IPS-18c (cell line): Measurements from ENCODE around the gene HTR1E.
"Not testable (repeated sequence)": the region's sequence is repeated elsewhere in the genome, so short reads cannot be mapped to it uniquely, and the experiment has no call there.

ENCODE experiments used
- H3K4me3 ChIP-seq: 2 replicates; pipeline ENCODE4 v1.7.0; 2013; ENCODE audit warnings: low read depth, mild to moderate bottlenecking, low read length, moderate library complexity; ENCODE audit not compliant: insufficient read depth
- H3K9me3 ChIP-seq: one replicate; pipeline ENCODE4 v1.6.1; 2013; ENCODE audit warnings: mild to moderate bottlenecking, low read length, moderate library complexity; ENCODE audit not compliant: control insufficient read depth, insufficient read depth

Gene HTR1E

GRCh38 chr6:86937219-86938079 is at the start of gene HTR1E:
HTR1E (plus strand) TSS chr6:86937528; CDS start chr6:87015335, 77,807 bp downstream.
- Histone ChIP-seq H3K9me3 (no peaks in the 10 kb centered on the region), H3K4me3 (peak within 1 kb of the TSS; percentile 68)

GRCh38 chr6:86888301-86888700 is 49.0 kb upstream of the HTR1E start:
- Histone ChIP-seq H3K4me3 (no peak overlapping the region), H3K9me3 (no peaks in the 10 kb centered on the region)

GRCh38 chr6:86897265-86897664 is 40.1 kb upstream of the HTR1E start:
- not testable (repeated sequence) for H3K9me3 ChIP-seq, H3K4me3 ChIP-seq

- H3K9me3 ChIP-seq: no peaks in the 10 kb centered on the region
- H3K4me3 ChIP-seq: no peak overlapping the region
Observed at GRCh38 chr6:86913795-86914194, 23.5 kb upstream of the HTR1E start.

- Histone ChIP-seq H3K9me3 (no peaks in the 10 kb centered on the region), H3K4me3 (no peak overlapping the region)
Observed at GRCh38 chr6:86916393-86916792, 20.9 kb upstream of the HTR1E start.

GRCh38 chr6:86927138-86927537 is 10.2 kb upstream of the HTR1E start:
- H3K9me3 ChIP-seq, H3K4me3 ChIP-seq: not testable (repeated sequence)

GRCh38 chr6:86927859-86928258 is 9.5 kb upstream of the HTR1E start:
- H3K9me3 ChIP-seq, H3K4me3 ChIP-seq: not testable (repeated sequence)

GRCh38 chr6:86934365-86934764 is 3.0 kb upstream of the HTR1E start:
- Histone ChIP-seq H3K9me3 (no peaks in the 10 kb centered on the region), H3K4me3 (no peak overlapping the region)

GRCh38 chr6:86936834-86937218 is 502 bp upstream of the HTR1E start:
- Histone ChIP-seq H3K9me3 (no peaks in the 10 kb centered on the region), H3K4me3 (peak overlapping the region; percentile 68; the same call in 1 of the 2 replicates)

- Histone ChIP-seq H3K4me3 (no peak overlapping the region), H3K9me3 (no peaks in the 10 kb centered on the region)
Observed at GRCh38 chr6:86938814-86939213, 1.5 kb downstream of the HTR1E start.

- Histone ChIP-seq H3K9me3 (no peaks in the 10 kb centered on the region), H3K4me3 (no peak overlapping the region)
Observed at GRCh38 chr6:86941461-86941860, 4.1 kb downstream of the HTR1E start.

GRCh38 chr6:86942769-86943516 is 5.6 kb downstream of the HTR1E start:
- Histone ChIP-seq H3K4me3 (no peak overlapping the region), H3K9me3 (no peaks in the 10 kb centered on the region)

GRCh38 chr6:86943819-86944407 is 6.6 kb downstream of the HTR1E start:
- Histone ChIP-seq H3K4me3 (no peak overlapping the region), H3K9me3 (no peaks in the 10 kb centered on the region)

GRCh38 chr6:86949771-86950170 is 12.4 kb downstream of the HTR1E start:
- H3K4me3 ChIP-seq: no peak overlapping the region
- no peaks in the 10 kb centered on the region for H3K9me3 ChIP-seq

GRCh38 chr6:86952991-86953390 is 15.7 kb downstream of the HTR1E start:
- Histone ChIP-seq H3K4me3 (no peak overlapping the region), H3K9me3 (no peaks in the 10 kb centered on the region)

GRCh38 chr6:86959656-86960055 is 22.3 kb downstream of the HTR1E start:
- H3K9me3 ChIP-seq: no peaks in the 10 kb centered on the region
- H3K4me3 ChIP-seq: no peak overlapping the region

- Histone ChIP-seq H3K9me3 (no peaks in the 10 kb centered on the region), H3K4me3 (no peak overlapping the region)
Observed at GRCh38 chr6:86961455-86962200, 24.3 kb downstream of the HTR1E start.
